ENCODE results near the gene SEMG1. TPM values are rescaled to one million over a fixed set of nuclear protein-coding genes. Genes with fewer than 3 reads are reported as not detected.

The SEMG1 gene
- not detected for polyA plus RNA-seq (2013, experiment 1 of 2; ENCODE audit: insufficient read length)
- not detected for polyA plus RNA-seq (2013, experiment 2 of 2; ENCODE audit: insufficient read length)

- DNase-seq = no peak
Observed at GRCh38 chr20:45206725-45207124, at the start of gene SEMG1. SEMG1 (plus strand) TSS chr20:45207033; CDS start chr20:45207054, 21 bp downstream.

GRCh38 chr20:45157962-45158361, 48.9 kb upstream of the SEMG1 start:
- DNase-seq = peak; percentile 48

GRCh38 chr20:45163083-45163803, 43.6 kb upstream of the SEMG1 start:
- no peak for DNase-seq

GRCh38 chr20:45164906-45165305, 41.9 kb upstream of the SEMG1 start:
- no peak for DNase-seq

GRCh38 chr20:45173522-45173921, 33.3 kb upstream of the SEMG1 start:
- DNase-seq = no peak

GRCh38 chr20:45174434-45175364, 32.1 kb upstream of the SEMG1 start, which contains the start of gene PI3:
PI3 (plus strand) TSS chr20:45174902; CDS start chr20:45174923, 21 bp downstream.
- peak; percentile 6 for DNase-seq

- DNase-seq = no peak
Observed at GRCh38 chr20:45176526-45177267, 30.1 kb upstream of the SEMG1 start.

GRCh38 chr20:45179166-45179565, 27.7 kb upstream of the SEMG1 start:
- DNase-seq = no peak

- DNase-seq = peak; percentile 77
Observed at GRCh38 chr20:45181639-45182038, 25.2 kb upstream of the SEMG1 start.

GRCh38 chr20:45183084-45183483, 23.7 kb upstream of the SEMG1 start:
- no peak for DNase-seq

GRCh38 chr20:45187693-45188092, 19.1 kb upstream of the SEMG1 start:
- no peak for DNase-seq

GRCh38 chr20:45189067-45189609, 17.7 kb upstream of the SEMG1 start:
- no peak for DNase-seq

- DNase-seq = no peak
Observed at GRCh38 chr20:45189861-45190260, 17.0 kb upstream of the SEMG1 start.

GRCh38 chr20:45191926-45192325, 14.9 kb upstream of the SEMG1 start:
- DNase-seq = no peak

- DNase-seq = no peak
Observed at GRCh38 chr20:45193331-45193730, 13.5 kb upstream of the SEMG1 start.

- no peak for DNase-seq
Observed at GRCh38 chr20:45209924-45210323, 3.1 kb downstream of the SEMG1 start.

- DNase-seq = no peak
Observed at GRCh38 chr20:45211569-45212474, 5.0 kb downstream of the SEMG1 start.

GRCh38 chr20:45212836-45213235, 6.0 kb downstream of the SEMG1 start:
- DNase-seq = no peak

- no peak for DNase-seq
Observed at GRCh38 chr20:45218124-45218523, 11.3 kb downstream of the SEMG1 start.

GRCh38 chr20:45218636-45219035, 11.8 kb downstream of the SEMG1 start:
- DNase-seq = no peak

GRCh38 chr20:45221076-45221475, 14.2 kb downstream of the SEMG1 start, which contains the start of gene SEMG2:
SEMG2 (plus strand) TSS chr20:45221373; CDS start chr20:45221390, 17 bp downstream.
- DNase-seq = no peak

All from fibroblast of skin of scalp (primary cell).